Kidney glomerular epithelial cell (primary cell): ENCODE data around the gene COPB2.
"Not testable (repeated sequence)": the region's sequence is repeated elsewhere in the genome, so short reads cannot be mapped to it uniquely, and the experiment has no call there.

Source experiments
- DNase-seq: peaks from one replicate; lab custom pipeline; 2025; lab: John Stamatoyannopoulos, UW

The COPB2 gene

GRCh38 chr3:139378587-139379241, 10.7 kb downstream of the COPB2 start:
- no peak for DNase-seq

- DNase-seq: no peak
These were observed 12.1 kb downstream of the COPB2 start for GRCh38 chr3:139377378-139377777.

- DNase-seq: no peak
These were observed 15.3 kb downstream of the COPB2 start for GRCh38 chr3:139374099-139374498.

GRCh38 chr3:139364549-139364948, 24.9 kb downstream of the COPB2 start:
- DNase-seq: no peak

- DNase-seq: no peak
These were observed 28.2 kb downstream of the COPB2 start for GRCh38 chr3:139361276-139361675.

- peak; percentile 6 for DNase-seq
These were observed 30.4 kb downstream of the COPB2 start for GRCh38 chr3:139358841-139359562.

- no peak for DNase-seq
These were observed 31.5 kb downstream of the COPB2 start for GRCh38 chr3:139357899-139358298.

GRCh38 chr3:139355891-139356290, 33.6 kb downstream of the COPB2 start:
- DNase-seq: no peak

GRCh38 chr3:139355476-139355875, 34.0 kb downstream of the COPB2 start:
- DNase-seq: no peak

- no peak for DNase-seq
These were observed 34.8 kb downstream of the COPB2 start for GRCh38 chr3:139354661-139355060.

- peak; percentile 31 for DNase-seq
These were observed 35.4 kb downstream of the COPB2 start for GRCh38 chr3:139353920-139354556.

- DNase-seq: no peak
These were observed 42.7 kb downstream of the COPB2 start for GRCh38 chr3:139346771-139347170.

GRCh38 chr3:139343895-139344856, 45.3 kb downstream of the COPB2 start, which contains the start of gene MRPS22:
Gene MRPS22 (plus strand): TSS chr3:139344020. CDS start chr3:139344027, 7 bp downstream.
- DNase-seq: peak; percentile 93

GRCh38 chr3:139342054-139342453, 47.4 kb downstream of the COPB2 start:
- no peak for DNase-seq

GRCh38 chr3:139340784-139341183, 48.7 kb downstream of the COPB2 start:
- no peak for DNase-seq

GRCh38 chr3:139339219-139339906, 50.1 kb downstream of the COPB2 start:
- no peak for DNase-seq

- no peak for DNase-seq
These were observed 51.0 kb downstream of the COPB2 start for GRCh38 chr3:139338405-139338804.

GRCh38 chr3:139334675-139335074, 54.8 kb downstream of the COPB2 start:
- not testable (repeated sequence) for DNase-seq

- no peak for DNase-seq
These were observed 57.4 kb downstream of the COPB2 start for GRCh38 chr3:139332092-139332491.

GRCh38 chr3:139329364-139329850, 60.0 kb downstream of the COPB2 start:
- DNase-seq: peak; percentile 66

GRCh38 chr3:139328356-139328755, 61.1 kb downstream of the COPB2 start:
- DNase-seq: no peak
